WTC11 (cell line): ENCODE results near the gene AKAP10. TPM values are rescaled to one million over a fixed set of nuclear protein-coding genes. Genes with fewer than 3 reads are reported as not detected.

ENCODE experiments used
- ATAC-seq: fragments of 200-7000 bp; cut with Tn5 transposase; 2 replicates; pipeline ENCODE4 v1.10.0; 2021; ENCODE audit warnings: mild to moderate bottlenecking, moderate library complexity
- CTCF ChIA-PET: fragments of 300-600 bp; sonication (Branson Sonifier 250); formaldehyde crosslinking; loops from one replicate; lab custom pipeline; 2021; ENCODE audit warnings: antibody characterized with exemption; lab: Charles Lee
- POLR2A ChIA-PET: fragments of 350-600 bp; sonication (Branson Sonifier 250); formaldehyde crosslinking; loops from one replicate; lab custom pipeline; 2021; ENCODE audit warnings: antibody characterized with exemption; lab: Charles Lee
- DNase-seq: peaks from one replicate; pipeline ENCODE4 v3.0.0; 2021; ENCODE audit warnings: low spot score
- H3K27ac Mint-ChIP-seq: 2 replicates; pipeline ENCODE4 v1.8.0; 2021; ENCODE audit warnings: mixed read lengths
- H3K27me3 Mint-ChIP-seq: 2 replicates; pipeline ENCODE4 v1.8.0; 2021; ENCODE audit warnings: low read depth, mild to moderate bottlenecking, moderate library complexity, mixed read lengths
- H3K36me3 Mint-ChIP-seq: 2 replicates; pipeline ENCODE4 v1.8.0; 2021; ENCODE audit warnings: mixed read lengths
- H3K4me1 Mint-ChIP-seq: 2 replicates; pipeline ENCODE4 v1.8.0; 2022; ENCODE audit warnings: mixed read lengths
- H3K4me3 Mint-ChIP-seq: 2 replicates; pipeline ENCODE4 v1.8.0; 2021; ENCODE audit warnings: mild to moderate bottlenecking, moderate library complexity, mixed read lengths
- H3K9me3 Mint-ChIP-seq: 2 replicates; pipeline ENCODE4 v1.8.0; 2021; ENCODE audit warnings: mixed read lengths
- CREB1 ChIP-seq: sonication (generic); formaldehyde crosslinking; IDR thresholded peaks from 2 replicates; pipeline ENCODE4 v1.8.0; 2023; ENCODE audit warnings: mild to moderate bottlenecking, missing genetic modification reagents
- CTCF ChIP-seq: fragments of 200-600 bp; IDR thresholded peaks from 2 replicates; pipeline ENCODE4 v1.8.0; 2022; ENCODE audit warnings: antibody characterized with exemption
- E2F5 ChIP-seq: sonication (generic); formaldehyde crosslinking; IDR thresholded peaks from 2 replicates; pipeline ENCODE4 v1.8.1; 2022; ENCODE audit warnings: mild to moderate bottlenecking, moderate library complexity, missing genetic modification reagents
- ETV6 ChIP-seq: sonication (generic); formaldehyde crosslinking; IDR thresholded peaks from 2 replicates; pipeline ENCODE4 v1.8.1; 2022; ENCODE audit warnings: mild to moderate bottlenecking, missing genetic modification reagents
- FOXJ3 ChIP-seq: sonication (generic); formaldehyde crosslinking; IDR thresholded peaks from 2 replicates; pipeline ENCODE4 v1.9.0; 2021; ENCODE audit warnings: missing genetic modification reagents, mild to moderate bottlenecking, borderline replicate concordance
- FOXP1 ChIP-seq: sonication (generic); formaldehyde crosslinking; IDR thresholded peaks from 2 replicates; pipeline ENCODE4 v1.8.0; 2022; ENCODE audit warnings: missing genetic modification reagents, mild to moderate bottlenecking, moderate library complexity, borderline replicate concordance
- IRF2 ChIP-seq: sonication (generic); formaldehyde crosslinking; IDR thresholded peaks from 2 replicates; pipeline ENCODE4 v1.8.0; 2022; ENCODE audit warnings: low read depth, missing genetic modification reagents, borderline replicate concordance
- JUN ChIP-seq: sonication (generic); formaldehyde crosslinking; IDR thresholded peaks from 2 replicates; pipeline ENCODE4 v1.8.0; 2023; ENCODE audit warnings: mild to moderate bottlenecking, missing genetic modification reagents
- NFE2L1 ChIP-seq: sonication (generic); formaldehyde crosslinking; IDR thresholded peaks from 2 replicates; pipeline ENCODE4 v1.8.1; 2023; ENCODE audit warnings: missing genetic modification reagents
- PRDM15 ChIP-seq: sonication (generic); formaldehyde crosslinking; IDR thresholded peaks from 2 replicates; pipeline ENCODE4 v1.8.0; 2022; ENCODE audit warnings: missing genetic modification reagents
- USF1 ChIP-seq: sonication (generic); formaldehyde crosslinking; IDR thresholded peaks from 2 replicates; pipeline ENCODE4 v1.8.0; 2022; ENCODE audit warnings: mild to moderate bottlenecking, missing genetic modification reagents
- USF2 ChIP-seq: sonication (generic); formaldehyde crosslinking; IDR thresholded peaks from 2 replicates; pipeline ENCODE4 v1.8.1; 2023; ENCODE audit warnings: mild to moderate bottlenecking, missing genetic modification reagents, moderate library complexity
- ZNF232 ChIP-seq: sonication (generic); formaldehyde crosslinking; IDR thresholded peaks from 2 replicates; pipeline ENCODE4 v1.8.0; 2022; ENCODE audit warnings: mild to moderate bottlenecking, missing genetic modification reagents
- total RNA-seq: library from RNA; stranded (reverse); gene quantifications from 3 replicates; pipeline ENCODE4 v1.2.3, GENCODE V29; 2021
- TF ChIP-seq, protein P1 (sequence below): sonication (generic); formaldehyde crosslinking; IDR thresholded peaks from 2 replicates; pipeline ENCODE4 v1.8.0; 2023; ENCODE audit warnings: missing genetic modification reagents
- TF ChIP-seq, protein P2 (sequence below): sonication (generic); formaldehyde crosslinking; conservative IDR thresholded peaks from 2 replicates; pipeline ENCODE4 v1.8.1; 2022; ENCODE audit warnings: mild to moderate bottlenecking, missing genetic modification reagents

Gene AKAP10
- total RNA-seq, 1 experiment from 2014 or later = 29.9 TPM

GRCh38 chr17:20009302-20010098 is 31.9 kb upstream of the AKAP10 start, which contains the start of gene SPECC1 (continued):
- TF ChIP-seq ETV6 (CRISPR knock-in tag) (peak; percentile 34; the same call in 1 of the 2 replicates), IRF2 (CRISPR knock-in tag) (peak; percentile 42; the same call in 1 of the 2 replicates), FOXP1 (CRISPR knock-in tag) (no peak; the same call in 1 of the 2 replicates), FOXJ3 (CRISPR knock-in tag) (no peak), CREB1 (CRISPR knock-in tag) (no peak), ZNF232 (no peak), USF1 (CRISPR knock-in tag) (no peak), PRDM15 (no peak), NFE2L1 (CRISPR knock-in tag) (0 out of 2 replicates have a peak, but pooled peaks have one; percentile 23), JUN (CRISPR knock-in tag) (no peak)
- TF ChIP-seq, protein P1, sequence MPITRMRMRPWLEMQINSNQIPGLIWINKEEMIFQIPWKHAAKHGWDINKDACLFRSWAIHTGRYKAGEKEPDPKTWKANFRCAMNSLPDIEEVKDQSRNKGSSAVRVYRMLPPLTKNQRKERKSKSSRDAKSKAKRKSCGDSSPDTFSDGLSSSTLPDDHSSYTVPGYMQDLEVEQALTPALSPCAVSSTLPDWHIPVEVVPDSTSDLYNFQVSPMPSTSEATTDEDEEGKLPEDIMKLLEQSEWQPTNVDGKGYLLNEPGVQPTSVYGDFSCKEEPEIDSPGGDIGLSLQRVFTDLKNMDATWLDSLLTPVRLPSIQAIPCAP (CRISPR knock-in tag) = no peak
- TF ChIP-seq, protein P2, sequence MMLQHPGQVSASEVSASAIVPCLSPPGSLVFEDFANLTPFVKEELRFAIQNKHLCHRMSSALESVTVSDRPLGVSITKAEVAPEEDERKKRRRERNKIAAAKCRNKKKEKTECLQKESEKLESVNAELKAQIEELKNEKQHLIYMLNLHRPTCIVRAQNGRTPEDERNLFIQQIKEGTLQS (CRISPR knock-in tag) = no peak

DNA sequence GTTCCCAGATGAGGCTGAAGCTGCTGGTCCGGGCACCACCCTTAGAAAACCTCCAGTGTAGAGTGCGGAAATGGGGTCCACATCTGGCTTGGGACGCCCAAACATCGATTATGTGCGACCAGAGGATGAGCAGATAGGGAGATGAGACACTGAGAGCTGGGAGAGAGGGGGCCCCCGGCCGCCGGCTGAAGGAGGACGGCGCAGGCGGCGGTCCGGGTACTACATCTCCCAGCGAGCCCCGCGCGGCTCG is 31.3 kb upstream of the AKAP10 start:
- H3K9me3 Mint-ChIP-seq = no peaks in the 10 kb centered on the region
- peaks cover 44% of the 10 kb centered on the region for H3K27me3 Mint-ChIP-seq
- ChIA-PET CTCF (interaction anchor here (0.6 to 3.3 kb wide), 30 partner anchors 8 to 631 kb away, joined by 3 to 52 read pairs (median 4); partner anchors contain the start of genes AKAP10, MAPK7 and ULK2), POLR2A (interaction anchor here (1.1 kb wide), 1 partner anchor 31 kb away, joined by 3 read pairs; the partner anchor contains the start of gene AKAP10)
- peaks cover 15% of the 10 kb centered on the region for H3K4me1 Mint-ChIP-seq
- no peak for ATAC-seq
- no peak for DNase-seq
- TF ChIP-seq CTCF = peak; percentile 99; the same call in 1 of the 2 replicates
- TF ChIP-seq USF2 (CRISPR knock-in tag) = no peak
- peak; percentile 66; the same call in 1 of the 2 replicates for TF ChIP-seq E2F5 (CRISPR knock-in tag)
- H3K36me3 Mint-ChIP-seq = no peaks in the 10 kb centered on the region
- H3K4me3 Mint-ChIP-seq = peak overlapping the region; percentile 92
- no peak overlapping the region for H3K27ac Mint-ChIP-seq
